Bronchial epithelial cell (primary cell): ENCODE measurements around the gene SHISAL1. TPM values are rescaled to one million over a fixed set of nuclear protein-coding genes. Genes with fewer than 3 reads are reported as not detected.

Source experiments
- DNase-seq: peaks from one replicate; pipeline ENCODE4 v3.0.0-alpha.2; 2010; ENCODE audit warnings: low read depth
- FAIRE-seq: peaks from 2 replicates; lab custom pipeline; 2011; peaks lifted over from hg19 to GRCh38; lab: Jason Lieb, UNC
- H3K27me3 ChIP-seq: 2 replicates; pipeline ENCODE4 v1.5.1; 2011; ENCODE audit warnings: low read length; ENCODE audit not compliant: control insufficient read depth, insufficient read depth
- H3K36me3 ChIP-seq: 2 replicates; pipeline ENCODE4 v1.5.1; 2011; ENCODE audit warnings: low read length; ENCODE audit not compliant: control insufficient read depth, insufficient read depth
- H3K4me3 ChIP-seq: 2 replicates; pipeline ENCODE4 v1.5.1; 2011; ENCODE audit warnings: mild to moderate bottlenecking, low read depth, low read length, control low read depth
- CTCF ChIP-seq: IDR thresholded peaks from 2 replicates; pipeline ENCODE4 v1.5.1; 2011; ENCODE audit warnings: mild to moderate bottlenecking, moderate library complexity, low read length, control low read depth, inconsistent platforms; ENCODE audit not compliant: insufficient read depth, severe bottlenecking
- total RNA-seq: library from RNA; depleted of rRNA; stranded (reverse); fragments of >200 nt; gene quantifications from 2 replicates; pipeline ENCODE4 v1.2.1, GENCODE V29; 2014

SHISAL1 gene
- total RNA-seq, 1 donor from 2014 or later, result 0.26 TPM

DNA sequence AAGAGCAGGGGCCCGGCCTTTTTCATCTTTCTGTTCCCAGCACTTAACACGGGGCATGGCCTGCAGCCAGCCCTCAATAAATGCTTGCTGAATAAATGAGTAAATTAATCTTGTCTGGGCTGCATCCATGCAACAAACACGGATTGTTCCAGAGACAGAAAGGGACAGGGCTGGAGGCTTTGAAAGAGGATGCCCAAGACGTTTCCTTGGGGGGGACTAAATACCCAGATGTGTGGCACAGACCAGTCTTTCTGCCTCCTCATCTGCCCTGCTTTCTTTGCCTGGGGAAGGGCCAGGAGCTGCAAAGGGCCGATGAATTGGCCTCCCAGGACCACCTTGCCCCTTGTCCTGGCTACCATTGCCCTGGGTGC, 40.4 kb downstream of the SHISAL1 start:
- Histone ChIP-seq H3K4me3 (no peak overlapping the region), H3K36me3 (no peaks in the 10 kb centered on the region), H3K27me3 (peaks cover 2% of the 10 kb centered on the region)
- no peak for TF ChIP-seq CTCF
- FAIRE-seq (no peak), DNase-seq (no peak)

- H3K36me3 ChIP-seq, result no peaks in the 10 kb centered on the region
- DNase-seq (no peak), FAIRE-seq (no peak)
- TF ChIP-seq CTCF, result no peak
- peaks cover 2% of the 10 kb centered on the region for H3K27me3 ChIP-seq
- no peak overlapping the region for H3K4me3 ChIP-seq
Measured at GRCh38 chr22:44271732-44272400, 40.9 kb downstream of the SHISAL1 start.

DNA sequence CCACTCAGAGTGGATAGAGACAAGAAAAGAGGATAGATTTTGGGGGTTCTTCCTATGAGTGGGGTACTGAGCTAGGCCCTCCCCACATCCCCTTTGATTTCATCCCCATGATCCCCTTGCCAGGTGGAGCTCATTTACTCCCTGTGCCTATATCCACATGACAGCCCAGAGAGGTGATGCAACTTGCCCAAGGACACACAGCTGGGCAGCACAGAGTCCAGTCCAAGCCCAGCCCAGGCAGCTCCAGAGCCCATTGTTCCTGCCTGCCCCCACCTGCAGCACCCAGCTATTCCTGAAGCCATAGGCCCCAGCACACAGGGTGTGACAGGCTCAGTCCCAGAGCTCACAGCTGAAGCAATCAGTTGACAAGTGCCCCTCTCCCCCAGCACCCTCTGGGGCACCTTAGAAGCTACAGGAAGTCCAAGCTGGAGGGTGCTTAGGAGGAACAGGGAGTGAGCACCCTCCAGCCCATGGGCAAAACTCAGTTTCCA, 41.7 kb downstream of the SHISAL1 start:
- Histone ChIP-seq H3K4me3 (no peak overlapping the region), H3K36me3 (no peaks in the 10 kb centered on the region), H3K27me3 (peaks cover 2% of the 10 kb centered on the region)
- no peak for TF ChIP-seq CTCF
- no peak for DNase-seq
- no peak for FAIRE-seq

- Histone ChIP-seq H3K27me3 (no peaks in the 10 kb centered on the region), H3K4me3 (no peak overlapping the region), H3K36me3 (no peaks in the 10 kb centered on the region)
- no peak for TF ChIP-seq CTCF
- DNase-seq, result no peak
- FAIRE-seq, result no peak
Measured at GRCh38 chr22:44270556-44270880, 42.2 kb downstream of the SHISAL1 start.

DNA sequence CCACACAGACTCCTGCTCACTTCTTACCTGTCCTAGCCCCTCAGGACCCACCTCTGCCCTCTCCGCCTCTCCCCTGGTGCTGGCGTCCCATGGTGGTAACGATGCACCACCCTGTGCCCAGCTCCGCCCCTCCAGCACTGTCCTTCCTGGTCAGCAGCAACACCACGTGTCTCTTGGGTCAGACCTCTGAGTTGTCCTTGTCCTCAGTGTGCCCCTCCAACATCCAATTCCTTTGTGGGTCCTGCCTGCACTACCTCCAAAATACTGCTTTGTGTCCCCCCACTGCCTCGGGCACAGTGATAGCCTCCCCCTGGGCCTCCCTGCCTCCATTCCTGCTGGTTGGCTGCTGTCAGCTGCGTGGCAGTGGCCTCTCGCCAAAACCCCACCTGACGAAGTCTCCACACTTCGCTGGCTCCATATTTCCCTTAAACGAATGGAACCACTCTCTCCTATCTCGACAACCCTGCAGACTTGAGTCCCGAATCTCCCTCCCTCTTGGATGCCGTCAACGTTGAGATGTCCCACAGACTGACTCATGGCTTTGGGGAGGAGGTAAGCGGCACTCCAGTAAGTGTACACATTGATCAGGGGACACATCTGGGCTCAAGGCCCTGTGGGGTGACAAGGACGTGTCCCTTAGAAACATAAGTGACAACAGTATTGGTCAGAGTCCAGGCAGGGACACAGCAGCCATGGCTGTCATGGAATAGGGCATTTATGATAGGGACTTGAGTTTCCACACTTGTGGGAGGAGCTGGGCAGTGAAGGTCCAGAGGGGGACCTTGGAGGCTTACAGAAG, 42.8 kb downstream of the SHISAL1 start:
- Histone ChIP-seq H3K36me3 (no peaks in the 10 kb centered on the region), H3K27me3 (no peaks in the 10 kb centered on the region), H3K4me3 (no peak overlapping the region)
- TF ChIP-seq CTCF, result no peak
- DNase-seq (no peak), FAIRE-seq (no peak)
